ENCODE results near the gene HCN4.
A peak's percentile ranks its signal among the peaks of the same experiment; 100 is the strongest.

The HCN4 gene

GRCh38 chr15:73378089-73378488 is 9.3 kb upstream of the HCN4 start:
- no peak for DNase-seq

GRCh38 chr15:73375755-73376305 is 7.1 kb upstream of the HCN4 start:
- DNase-seq: no peak

GRCh38 chr15:73375012-73375411 is 6.3 kb upstream of the HCN4 start:
- no peak for DNase-seq

GRCh38 chr15:73374604-73375003 is 5.8 kb upstream of the HCN4 start:
- no peak for DNase-seq

GRCh38 chr15:73373221-73373620 is 4.5 kb upstream of the HCN4 start:
- no peak for DNase-seq

GRCh38 chr15:73371812-73372211 is 3.1 kb upstream of the HCN4 start:
- no peak for DNase-seq

GRCh38 chr15:73370151-73370550 is 1.4 kb upstream of the HCN4 start:
- no peak for DNase-seq

- DNase-seq: no peak
Observed at GRCh38 chr15:73369154-73369694, 466 bp upstream of the HCN4 start.

- DNase-seq: no peak
Observed at GRCh38 chr15:73367624-73368300, 996 bp downstream of the HCN4 start.

- no peak for DNase-seq
Observed at GRCh38 chr15:73366766-73367623, 1.8 kb downstream of the HCN4 start.

- no peak for DNase-seq
Observed at GRCh38 chr15:73364070-73364469, 4.7 kb downstream of the HCN4 start.

GRCh38 chr15:73362900-73363299 is 5.9 kb downstream of the HCN4 start:
- no peak for DNase-seq

- DNase-seq: no peak
Observed at GRCh38 chr15:73361337-73361736, 7.4 kb downstream of the HCN4 start.

- DNase-seq: no peak
Observed at GRCh38 chr15:73359651-73360050, 9.1 kb downstream of the HCN4 start.

- DNase-seq: no peak
Observed at GRCh38 chr15:73357999-73358665, 10.6 kb downstream of the HCN4 start.

GRCh38 chr15:73355612-73356265 is 13.0 kb downstream of the HCN4 start:
- DNase-seq: no peak

- no peak for DNase-seq
Observed at GRCh38 chr15:73354241-73354640, 14.5 kb downstream of the HCN4 start.

- no peak for DNase-seq
Observed at GRCh38 chr15:73353734-73354133, 15.0 kb downstream of the HCN4 start.

- DNase-seq: no peak
Observed at GRCh38 chr15:73352082-73352481, 16.7 kb downstream of the HCN4 start.

GRCh38 chr15:73349191-73349590 is 19.6 kb downstream of the HCN4 start:
- no peak for DNase-seq

- DNase-seq: peak; percentile 16
Observed at GRCh38 chr15:73346735-73347312, 21.9 kb downstream of the HCN4 start.

- no peak for DNase-seq
Observed at GRCh38 chr15:73345658-73346057, 23.1 kb downstream of the HCN4 start.
